ENCODE measurements around the gene BLOC1S5. TPM values are rescaled to one million over a fixed set of nuclear protein-coding genes. Genes with fewer than 3 reads are reported as not detected.

The BLOC1S5 gene
- total RNA-seq, 1 donor from 2014 or later, result 34.4 TPM

DNA sequence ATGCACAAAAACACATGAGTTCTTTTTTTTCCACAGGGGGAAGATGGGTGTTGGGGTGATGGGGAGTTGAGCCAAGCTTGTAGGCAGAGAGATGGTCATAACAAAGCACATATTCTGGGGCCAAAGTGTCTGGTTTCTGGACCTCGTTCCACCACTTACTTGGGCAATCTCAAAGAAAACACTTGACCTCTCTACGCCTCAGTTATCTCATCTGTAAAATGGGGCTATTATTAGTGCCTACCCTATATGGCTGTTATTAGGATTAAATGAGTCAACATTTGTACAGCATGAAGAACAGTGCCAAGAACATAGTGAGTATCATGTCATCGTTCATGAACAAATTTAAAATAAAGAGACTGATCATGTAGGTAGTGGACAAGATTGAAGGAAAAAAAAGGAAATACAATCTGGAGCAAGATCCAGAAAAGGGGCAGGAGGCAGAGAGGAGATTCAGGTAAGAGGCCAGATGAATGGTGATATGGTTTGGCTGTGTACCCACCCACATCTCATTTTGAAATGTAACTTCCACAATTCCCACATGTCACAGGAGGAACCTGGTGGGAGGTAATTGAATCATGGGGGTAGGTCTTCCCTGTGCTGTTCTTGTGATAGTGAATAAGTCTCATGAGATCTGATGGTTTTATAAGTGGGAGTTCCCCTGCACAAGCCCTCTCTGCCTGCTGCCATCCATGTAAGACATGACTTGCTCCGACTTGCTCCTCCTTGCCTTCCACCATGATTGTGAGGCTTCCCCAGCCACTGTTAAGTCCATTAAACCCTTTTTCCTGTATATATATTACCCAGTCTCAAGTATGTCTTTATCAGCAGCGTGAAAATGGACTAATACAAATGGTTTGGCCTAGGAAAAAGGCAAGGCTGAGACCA lies 23.9 kb upstream of the BLOC1S5 start:
- Histone ChIP-seq H3F3A (ENCODE audit: low read depth) (no peaks in the 10 kb centered on the region), H3K9ac (no peak overlapping the region), H4K20me1 (ENCODE audit: low read depth) (peaks cover 14% of the 10 kb centered on the region), H3K9me3 (ENCODE audit: low read depth) (no peaks in the 10 kb centered on the region), H3K27ac (no peak overlapping the region), H3K4me2 (no peak overlapping the region), H3K4me3 (no peak overlapping the region), H3K27me3 (no peaks in the 10 kb centered on the region), H3K4me1 (no peaks in the 10 kb centered on the region), H2AFZ (replicated peaks) (no peak overlapping the region), H3K79me2 (ENCODE audit: low read depth) (peaks cover 21% of the 10 kb centered on the region), H3K36me3 (peaks cover 37% of the 10 kb centered on the region)
- no peaks in the 10 kb centered on the region for H3K27me3 Mint-ChIP-seq (ENCODE audit: insufficient read depth, low read depth)
- TF ChIP-seq, protein P1, sequence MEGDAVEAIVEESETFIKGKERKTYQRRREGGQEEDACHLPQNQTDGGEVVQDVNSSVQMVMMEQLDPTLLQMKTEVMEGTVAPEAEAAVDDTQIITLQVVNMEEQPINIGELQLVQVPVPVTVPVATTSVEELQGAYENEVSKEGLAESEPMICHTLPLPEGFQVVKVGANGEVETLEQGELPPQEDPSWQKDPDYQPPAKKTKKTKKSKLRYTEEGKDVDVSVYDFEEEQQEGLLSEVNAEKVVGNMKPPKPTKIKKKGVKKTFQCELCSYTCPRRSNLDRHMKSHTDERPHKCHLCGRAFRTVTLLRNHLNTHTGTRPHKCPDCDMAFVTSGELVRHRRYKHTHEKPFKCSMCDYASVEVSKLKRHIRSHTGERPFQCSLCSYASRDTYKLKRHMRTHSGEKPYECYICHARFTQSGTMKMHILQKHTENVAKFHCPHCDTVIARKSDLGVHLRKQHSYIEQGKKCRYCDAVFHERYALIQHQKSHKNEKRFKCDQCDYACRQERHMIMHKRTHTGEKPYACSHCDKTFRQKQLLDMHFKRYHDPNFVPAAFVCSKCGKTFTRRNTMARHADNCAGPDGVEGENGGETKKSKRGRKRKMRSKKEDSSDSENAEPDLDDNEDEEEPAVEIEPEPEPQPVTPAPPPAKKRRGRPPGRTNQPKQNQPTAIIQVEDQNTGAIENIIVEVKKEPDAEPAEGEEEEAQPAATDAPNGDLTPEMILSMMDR (IDR thresholded peaks at IDR 0.05), result no peak
- TF ChIP-seq EZH2 (IDR thresholded peaks at IDR 0.05) (no peak), EZH2phosphoT487 (IDR thresholded peaks at IDR 0.05) (no peak)
- peaks cover 6% of the 10 kb centered on the region for H3K9me3 Mint-ChIP-seq
- no peak overlapping the region for H3K4me3 Mint-ChIP-seq
- DNase-seq (ENCODE audit: low spot score), result no peak
- no peak overlapping the region for H3K27ac Mint-ChIP-seq
- no peaks in the 10 kb centered on the region for H3K4me1 Mint-ChIP-seq
- peaks cover 41% of the 10 kb centered on the region for H3K36me3 Mint-ChIP-seq

DNA sequence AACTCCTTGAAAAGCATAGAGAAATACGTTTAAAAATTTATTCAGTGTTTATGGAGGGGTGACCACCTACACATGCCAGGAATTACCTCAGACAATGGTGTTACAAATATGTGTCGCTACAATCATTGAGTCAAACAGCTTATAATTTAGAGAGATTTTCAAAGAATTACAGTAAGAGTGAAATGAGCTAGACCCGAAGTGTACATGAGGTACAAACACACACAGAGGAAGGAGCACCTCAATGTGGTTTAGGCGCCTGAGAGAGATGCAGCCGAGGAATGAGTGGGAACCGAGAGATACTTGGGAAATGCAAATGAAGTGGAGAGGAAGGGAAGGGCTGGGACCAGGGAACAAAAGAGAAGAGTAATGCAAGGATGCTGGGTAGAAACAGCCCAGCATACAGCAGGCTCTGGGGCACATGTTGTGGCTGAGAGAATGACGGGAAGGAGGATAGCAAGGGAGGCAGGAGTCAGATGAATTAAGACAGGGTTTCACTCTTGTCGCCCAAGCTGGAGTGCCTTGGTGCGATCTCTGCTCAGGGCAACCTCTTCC lies 22.6 kb upstream of the BLOC1S5 start:
- Histone ChIP-seq H3F3A (ENCODE audit: low read depth) (no peaks in the 10 kb centered on the region), H3K9me3 (ENCODE audit: low read depth) (no peaks in the 10 kb centered on the region), H2AFZ (replicated peaks) (no peak overlapping the region), H3K4me3 (no peak overlapping the region), H3K36me3 (peaks cover 36% of the 10 kb centered on the region), H3K27ac (no peak overlapping the region), H3K4me1 (no peaks in the 10 kb centered on the region), H3K27me3 (no peaks in the 10 kb centered on the region), H3K4me2 (no peak overlapping the region), H3K9ac (no peak overlapping the region), H3K79me2 (ENCODE audit: low read depth) (peaks cover 15% of the 10 kb centered on the region), H4K20me1 (ENCODE audit: low read depth) (peaks cover 14% of the 10 kb centered on the region)
- no peaks in the 10 kb centered on the region for H3K27me3 Mint-ChIP-seq (ENCODE audit: insufficient read depth, low read depth)
- H3K4me3 Mint-ChIP-seq, result no peak overlapping the region
- H3K27ac Mint-ChIP-seq, result no peak overlapping the region
- DNase-seq (ENCODE audit: low spot score), result no peak
- H3K9me3 Mint-ChIP-seq, result peaks cover 6% of the 10 kb centered on the region
- TF ChIP-seq EZH2phosphoT487 (IDR thresholded peaks at IDR 0.05) (no peak), EZH2 (IDR thresholded peaks at IDR 0.05) (no peak)
- TF ChIP-seq, protein P1 (IDR thresholded peaks at IDR 0.05), result no peak
- H3K36me3 Mint-ChIP-seq, result peaks cover 38% of the 10 kb centered on the region
- H3K4me1 Mint-ChIP-seq, result no peaks in the 10 kb centered on the region

DNA sequence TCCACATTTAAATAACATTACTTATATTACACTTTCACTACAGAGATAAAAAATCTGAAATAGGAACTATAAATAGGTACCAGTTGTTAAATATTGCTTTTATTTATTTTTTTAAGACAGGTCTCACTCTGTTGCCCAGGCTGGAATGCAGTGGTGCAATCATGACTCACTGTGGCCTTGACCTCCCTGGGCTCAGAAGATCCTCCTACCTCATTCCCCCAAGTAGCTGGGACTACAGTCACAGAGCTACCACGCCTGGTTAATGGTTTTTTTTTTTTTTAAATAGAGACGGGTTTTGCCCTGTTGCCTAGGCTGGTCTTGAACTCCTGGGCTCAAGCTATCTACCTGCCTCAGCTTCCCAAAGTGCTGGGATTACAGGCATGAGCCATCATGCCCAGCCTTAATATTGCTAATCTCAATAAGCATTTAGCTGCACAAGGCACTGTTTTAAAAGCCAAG lies 20.9 kb upstream of the BLOC1S5 start:
- H3K27ac ChIP-seq, result no peak overlapping the region
- H3K4me1 ChIP-seq, result no peaks in the 10 kb centered on the region
- peaks cover 20% of the 10 kb centered on the region for H3K36me3 ChIP-seq
- Mint-ChIP-seq H3K27ac (no peak overlapping the region), H3K4me3 (no peak overlapping the region), H3K9me3 (peaks cover 6% of the 10 kb centered on the region), H3K4me1 (no peaks in the 10 kb centered on the region), H3K27me3 (ENCODE audit: insufficient read depth, low read depth) (no peaks in the 10 kb centered on the region), H3K36me3 (peaks cover 29% of the 10 kb centered on the region)
- no peak overlapping the region for H2AFZ ChIP-seq (replicated peaks)
- no peak overlapping the region for H3K4me2 ChIP-seq
- H3K79me2 ChIP-seq (ENCODE audit: low read depth), result peaks cover 5% of the 10 kb centered on the region
- H3F3A ChIP-seq (ENCODE audit: low read depth), result no peaks in the 10 kb centered on the region
- H3K27me3 ChIP-seq, result no peaks in the 10 kb centered on the region
- peaks cover 14% of the 10 kb centered on the region for H4K20me1 ChIP-seq (ENCODE audit: low read depth)
- H3K4me3 ChIP-seq, result no peak overlapping the region
- no peak overlapping the region for H3K9ac ChIP-seq
- no peak for DNase-seq (ENCODE audit: low spot score)
- no peaks in the 10 kb centered on the region for H3K9me3 ChIP-seq (ENCODE audit: low read depth)
- TF ChIP-seq EZH2phosphoT487 (IDR thresholded peaks at IDR 0.05) (no peak), EZH2 (IDR thresholded peaks at IDR 0.05) (no peak)
- TF ChIP-seq, protein P1 (IDR thresholded peaks at IDR 0.05), result no peak
